NCI-H1694 (cell line): ENCODE data around the gene FSD1.
"Not testable (repeated sequence)": the region's sequence is repeated elsewhere in the genome, so short reads cannot be mapped to it uniquely, and the experiment has no call there.

Experiments
- DNase-seq: peaks from one replicate; lab custom pipeline; 2025; lab: John Stamatoyannopoulos, UW

Gene FSD1

GRCh38 chr19:4304538-4305256 is at the start of gene FSD1:
FSD1 (plus strand) TSS chr19:4304598; CDS start chr19:4304747, 149 bp downstream.
- peak; percentile 38 for DNase-seq

DNA sequence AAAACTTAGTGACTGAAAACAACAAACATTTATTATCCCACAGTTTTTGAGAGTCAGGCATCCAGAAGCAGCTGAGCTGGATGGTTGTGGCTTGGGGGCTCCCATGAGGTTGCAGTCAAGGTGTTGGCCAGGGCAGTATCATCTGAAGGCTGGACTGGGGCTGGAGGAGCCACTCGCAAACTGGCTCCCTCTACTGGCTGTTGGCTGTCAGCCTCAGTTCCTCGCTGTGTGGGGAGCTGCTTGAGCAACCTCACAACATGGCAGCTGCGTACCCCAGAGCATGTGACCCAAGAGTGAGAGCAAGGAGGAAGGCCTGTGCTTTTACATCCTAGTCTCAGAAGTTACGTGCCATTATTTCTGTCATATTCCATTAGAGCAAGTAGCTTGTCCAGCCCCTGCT is 47.8 kb upstream of the FSD1 start:
- DNase-seq: no peak

- no peak for DNase-seq
Measured at GRCh38 chr19:4257025-4257424, 47.4 kb upstream of the FSD1 start.

DNA sequence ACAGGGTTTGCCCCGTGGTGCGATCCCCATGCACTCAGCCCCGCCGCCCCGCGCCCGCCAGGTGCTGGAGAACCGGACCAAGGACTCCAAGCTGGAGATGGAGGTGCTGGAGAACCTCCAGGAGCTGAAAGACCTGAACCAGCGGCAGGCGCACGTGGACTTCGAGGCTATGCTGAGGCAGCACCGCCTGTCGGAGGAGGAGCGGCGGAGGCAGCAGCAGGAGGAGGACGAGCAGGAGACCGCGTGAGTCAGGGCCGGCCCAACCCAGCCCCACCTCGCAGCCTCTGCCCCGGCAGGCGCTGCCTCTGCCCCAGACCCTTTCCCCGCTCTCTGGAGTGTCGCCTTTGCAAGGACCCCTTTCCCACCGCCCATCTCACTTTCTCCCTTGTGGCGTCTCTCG is 46.2 kb upstream of the FSD1 start:
- no peak for DNase-seq

DNA sequence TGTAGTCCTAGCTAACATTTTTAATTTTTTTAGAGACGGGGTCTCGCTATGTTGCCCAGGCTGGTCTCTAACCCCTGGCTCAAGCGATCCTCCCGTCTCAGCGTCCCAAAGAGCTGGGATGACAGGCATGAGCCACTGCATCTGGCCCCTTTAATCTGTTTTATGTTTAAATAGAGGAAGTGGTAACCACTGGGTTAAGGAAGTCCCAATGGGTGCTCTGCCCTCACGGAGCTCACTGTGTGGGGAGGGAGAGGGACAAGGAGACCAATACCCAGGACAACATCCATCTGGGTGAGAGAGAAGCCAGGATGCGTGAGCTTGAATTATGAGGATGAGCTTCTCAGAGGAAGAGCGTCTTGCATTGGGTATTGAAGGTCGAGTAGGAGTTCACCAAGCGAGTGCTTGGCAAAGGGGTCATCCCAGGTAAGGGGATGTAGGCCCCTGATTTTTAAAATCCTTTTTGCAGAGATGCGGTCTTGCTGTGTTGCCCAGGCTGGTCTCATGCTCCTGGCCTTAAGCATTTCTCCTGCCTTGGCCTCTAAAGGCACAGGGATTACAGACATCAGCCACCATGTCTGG is 43.7 kb upstream of the FSD1 start:
- no peak for DNase-seq

GRCh38 chr19:4264812-4265211 is 39.6 kb upstream of the FSD1 start:
- DNase-seq: no peak

DNA sequence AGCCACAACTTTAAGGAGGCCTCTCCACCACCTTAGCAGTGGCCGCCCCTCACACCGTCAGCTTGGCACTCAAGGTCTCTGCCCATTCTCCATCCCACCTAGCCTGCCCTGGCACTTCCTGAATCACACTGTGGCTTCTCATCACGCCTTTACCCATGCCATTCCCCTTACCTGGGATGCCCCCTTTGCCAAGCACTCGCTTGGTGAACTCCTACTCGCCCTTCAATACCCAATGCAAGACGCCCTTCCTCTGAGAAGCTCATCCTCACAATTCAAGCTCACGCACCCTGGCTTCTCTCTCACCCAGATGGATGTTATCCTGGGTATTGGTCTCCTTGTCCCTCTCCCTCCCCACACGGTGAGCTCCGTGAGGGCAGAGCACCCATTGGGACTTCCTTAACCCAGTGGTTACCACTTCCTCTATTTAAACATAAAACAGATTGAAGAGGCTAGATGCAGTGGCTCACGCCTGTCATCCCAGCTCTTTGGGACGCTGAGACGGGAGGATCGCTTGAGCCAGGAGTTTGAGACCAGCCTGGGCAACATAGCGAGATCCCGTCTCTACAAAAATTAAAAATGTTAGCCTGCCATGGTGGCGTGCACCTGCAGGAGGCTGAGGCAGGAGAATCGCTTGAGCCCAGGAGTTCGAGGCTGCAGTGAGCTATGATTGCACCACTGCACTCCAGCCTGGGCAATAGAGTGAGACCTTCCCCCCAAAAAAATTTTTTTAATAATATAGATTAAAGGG is 38.0 kb upstream of the FSD1 start:
- DNase-seq: no peak

GRCh38 chr19:4267101-4267900 is 37.1 kb upstream of the FSD1 start:
- DNase-seq: peak; percentile 32

DNA sequence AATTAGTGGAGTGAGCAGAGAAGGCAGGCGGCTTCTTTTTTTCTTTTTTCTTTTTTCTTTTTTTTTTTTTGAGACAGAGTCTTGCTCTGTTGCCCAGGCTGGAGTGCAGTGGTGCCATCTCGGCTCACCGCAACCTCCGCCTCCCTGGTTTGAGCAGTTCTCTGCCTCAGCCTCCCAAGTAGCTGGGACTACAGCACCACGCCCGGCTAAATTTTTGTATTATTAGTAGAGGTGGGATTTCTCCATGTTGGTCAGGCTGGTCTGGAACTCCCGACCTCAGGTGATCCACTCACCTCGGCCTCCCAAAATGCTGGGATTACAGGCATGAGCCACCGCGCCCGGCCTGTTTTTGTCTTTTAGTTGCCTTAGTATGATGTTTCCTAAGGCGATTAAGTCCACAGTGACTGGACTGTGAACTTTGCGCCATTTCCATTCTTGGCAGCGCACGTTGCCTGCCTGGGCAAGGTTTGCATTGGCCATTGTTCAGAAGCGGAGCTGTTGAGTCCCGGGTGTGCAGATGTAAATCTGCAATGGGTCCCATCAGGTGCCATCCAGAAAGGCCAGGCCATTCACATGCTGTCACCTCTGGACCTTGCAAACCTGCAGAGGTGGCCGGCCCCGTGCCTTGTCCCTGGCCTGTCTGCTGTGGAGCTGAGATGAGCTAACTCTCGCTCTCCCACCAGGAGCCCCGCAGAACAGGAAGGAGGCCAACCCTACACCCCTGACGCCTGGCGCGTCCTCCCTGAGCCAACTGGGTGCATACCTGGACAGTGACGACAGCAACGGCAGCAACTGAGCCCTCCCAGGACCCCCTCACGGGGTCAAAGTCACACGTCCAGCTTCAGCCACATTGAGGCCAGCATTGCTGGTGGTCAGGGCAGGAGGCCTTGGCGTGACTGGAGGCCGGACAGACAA is 36.2 kb upstream of the FSD1 start:
- no peak for DNase-seq

- no peak for DNase-seq
Measured at GRCh38 chr19:4268816-4269430, 35.5 kb upstream of the FSD1 start.

- DNase-seq: no peak
Measured at GRCh38 chr19:4272894-4273293, 31.5 kb upstream of the FSD1 start.

GRCh38 chr19:4274321-4274686 is 30.1 kb upstream of the FSD1 start:
- DNase-seq: not testable (repeated sequence)

- DNase-seq: no peak
Measured at GRCh38 chr19:4277191-4277696, 27.2 kb upstream of the FSD1 start.

DNA sequence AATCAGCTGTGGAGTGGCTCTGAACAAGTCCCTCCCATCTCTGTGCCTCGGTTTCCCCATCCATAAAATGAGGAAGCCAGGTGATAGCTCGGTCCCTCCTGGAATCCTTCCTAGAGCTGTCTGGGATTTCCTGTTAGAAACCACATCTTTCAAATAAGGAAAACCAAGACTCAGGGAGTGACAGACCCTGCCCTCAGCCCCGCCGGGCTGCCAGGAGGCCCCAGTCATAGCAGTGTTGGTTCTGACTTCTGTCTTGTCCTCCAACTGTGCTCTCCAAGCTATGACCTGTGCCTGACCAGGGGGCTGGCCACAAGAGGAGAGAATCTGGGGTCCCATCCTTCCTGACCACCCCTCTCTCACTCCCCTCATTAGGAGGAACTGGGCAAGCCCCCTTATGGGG is 26.4 kb upstream of the FSD1 start:
- no peak for DNase-seq

DNA sequence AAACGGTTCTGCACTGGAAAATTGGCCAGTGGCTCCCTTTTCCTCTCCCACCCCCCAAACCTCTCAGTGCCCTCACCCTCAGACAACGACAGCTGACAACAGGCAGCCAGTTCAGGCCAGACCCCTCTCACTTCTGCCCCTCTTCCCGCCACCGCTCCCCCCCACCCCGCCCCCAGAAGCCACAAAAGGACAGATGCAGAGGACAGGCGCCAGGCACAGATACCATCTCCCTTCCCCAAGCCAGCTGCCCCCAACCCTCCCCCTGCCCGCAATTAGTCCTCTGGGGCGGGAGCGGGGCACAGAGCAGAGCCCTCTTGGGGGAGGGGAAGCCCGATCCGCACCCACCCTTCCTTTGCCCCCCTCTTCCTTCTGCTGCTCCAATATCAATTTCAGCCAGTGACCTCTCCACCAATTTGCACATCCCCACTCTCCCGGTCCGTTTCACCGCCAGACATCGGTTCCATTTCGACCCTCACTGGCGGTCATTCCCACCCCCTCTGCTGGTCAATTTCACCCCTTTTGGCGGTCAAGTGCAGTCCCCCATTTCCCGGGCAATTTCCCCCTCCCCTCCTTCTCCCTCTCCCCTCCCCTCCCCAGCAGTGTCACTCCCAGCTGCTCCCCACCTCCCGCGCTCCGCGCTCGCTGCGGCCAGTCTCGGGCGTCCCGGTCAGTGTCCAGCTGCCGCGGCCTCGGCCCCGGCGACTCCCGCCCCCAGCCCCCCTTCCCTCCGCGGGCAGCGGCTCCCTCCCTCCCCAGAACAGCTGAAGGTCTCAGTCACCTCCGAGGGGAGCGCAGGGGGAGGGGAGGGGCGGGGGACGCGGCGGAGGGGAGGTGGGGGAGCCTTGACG is 25.8 kb upstream of the FSD1 start, which contains the start of gene SHD:
Gene SHD (plus strand): TSS at position 848 of the 848 bp plus-strand sequence. CDS start 798 bp downstream, outside the sequence.
- DNase-seq: no peak

GRCh38 chr19:4279267-4279529 is 25.2 kb upstream of the FSD1 start:
- no peak for DNase-seq

DNA sequence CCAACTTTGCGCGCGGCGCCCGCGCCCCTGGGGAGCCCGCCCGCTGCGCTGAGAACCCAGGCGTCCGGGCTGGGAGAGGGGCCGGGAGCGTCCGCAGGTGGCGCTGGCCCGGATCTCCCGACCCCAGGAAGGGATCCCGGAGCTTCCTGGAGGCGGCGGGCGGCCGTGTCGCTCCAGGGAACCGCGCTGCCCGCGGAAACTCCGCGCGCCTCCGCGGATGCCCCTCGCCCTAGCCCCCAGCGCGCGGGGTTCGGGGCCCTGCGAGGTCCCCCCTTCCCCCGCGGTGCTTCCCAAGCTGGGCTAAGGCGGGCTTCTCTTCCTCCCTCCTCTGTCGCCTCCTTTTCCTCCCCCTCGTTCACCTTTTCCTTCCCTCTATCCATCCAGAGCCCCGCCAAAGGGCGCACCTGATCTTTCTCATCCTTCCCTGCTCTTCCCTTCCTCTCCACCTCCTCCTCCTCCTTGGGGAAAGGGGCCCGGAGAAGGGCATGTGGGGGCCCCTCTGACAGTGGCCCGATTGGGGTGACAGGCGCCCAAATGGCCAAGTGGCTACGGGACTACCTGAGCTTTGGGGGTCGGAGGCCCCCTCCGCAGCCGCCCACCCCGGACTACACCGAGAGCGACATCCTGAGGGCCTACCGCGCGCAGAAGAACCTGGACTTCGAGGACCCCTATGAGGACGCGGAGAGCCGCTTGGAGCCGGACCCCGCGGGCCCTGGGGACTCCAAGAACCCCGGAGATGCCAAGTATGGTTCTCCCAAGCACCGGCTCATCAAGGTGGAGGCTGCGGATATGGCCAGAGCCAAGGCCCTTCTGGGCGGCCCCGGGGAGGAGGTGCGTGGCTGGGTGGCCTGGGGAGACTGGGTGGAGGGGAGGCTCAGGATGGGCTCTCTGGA is 24.6 kb upstream of the FSD1 start:
- DNase-seq: no peak

DNA sequence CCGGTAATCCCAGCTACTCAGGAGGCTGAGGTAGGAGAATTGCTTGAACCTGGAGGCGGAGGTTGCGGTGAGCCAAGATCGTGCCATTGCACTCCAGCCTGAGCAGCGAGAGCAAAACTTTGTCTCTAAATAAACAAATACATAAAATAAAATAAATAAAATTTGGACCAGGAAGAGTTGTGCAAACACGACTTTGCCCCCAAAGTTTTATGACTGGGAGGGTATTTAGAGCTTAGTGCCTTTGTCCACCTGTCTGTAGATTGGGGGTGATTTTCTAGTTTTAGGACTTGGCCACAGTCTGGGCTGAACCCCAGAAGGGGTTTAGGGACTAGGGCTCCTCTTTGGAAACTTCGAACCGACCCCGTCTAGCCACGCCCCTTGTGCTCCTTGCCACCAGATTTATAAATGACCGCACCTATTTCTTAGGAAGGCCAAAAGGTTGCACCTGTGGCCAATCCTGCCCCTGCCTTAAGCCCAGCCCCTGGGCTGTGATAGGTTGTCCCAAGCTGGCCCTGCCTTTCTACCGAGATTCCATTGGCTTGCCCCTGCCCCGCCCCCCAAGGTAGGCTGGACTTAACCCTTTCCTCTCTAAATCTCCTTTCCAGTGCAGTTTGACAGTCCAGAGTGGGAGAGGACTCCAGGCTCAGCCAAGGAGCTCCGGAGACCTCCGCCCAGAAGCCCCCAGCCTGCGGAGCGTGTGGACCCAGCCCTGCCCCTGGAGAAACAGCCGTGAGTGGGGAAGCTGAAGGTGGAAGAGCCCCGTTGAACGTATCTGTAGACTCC is 20.0 kb upstream of the FSD1 start:
- DNase-seq: no peak
